Activated T-helper 1 cell treated with anti-CD3 and anti-CD28 coated beads, Interleukin-12 subunit alpha, Interleukin-12 subunit beta, Interleukin-2, Interleukin-4 antibody, amounts not matched to agents 30 ng/mL and 10 ng/mL and 1 ng/mL, durations not matched to agents 14 hours and 24 hours and 36 hours (primary cell): ENCODE results near the gene ZNF354C. TPM values are rescaled to one million over a fixed set of nuclear protein-coding genes. Genes with fewer than 3 reads are reported as not detected.

Experiments
- DNase-seq: peaks from one replicate; pipeline ENCODE4 v3.0.0; 2021; ENCODE audit warnings: low spot score
- H3K27ac Mint-ChIP-seq: one replicate; pipeline ENCODE4 v1.8.0; 2021; ENCODE audit warnings: mild to moderate bottlenecking, mixed read lengths
- H3K27me3 Mint-ChIP-seq: one replicate; pipeline ENCODE4 v1.8.0; 2022; ENCODE audit warnings: mild to moderate bottlenecking, moderate library complexity, mixed read lengths; ENCODE audit not compliant: insufficient read depth
- H3K36me3 Mint-ChIP-seq: one replicate; pipeline ENCODE4 v1.8.0; 2021; ENCODE audit warnings: low read depth, mixed read lengths
- H3K4me1 Mint-ChIP-seq: one replicate; pipeline ENCODE4 v1.8.0; 2021; ENCODE audit warnings: low read depth, mixed read lengths
- H3K4me3 Mint-ChIP-seq: one replicate; pipeline ENCODE4 v1.8.0; 2021; ENCODE audit warnings: mild to moderate bottlenecking, moderate library complexity, mixed read lengths
- H3K9me3 Mint-ChIP-seq: one replicate; pipeline ENCODE4 v1.8.0; 2021; ENCODE audit warnings: mixed read lengths
- intact Hi-C: fragments of 100-400 bp; cut with micrococcal nuclease; formaldehyde crosslinking; loops from one replicate; pipeline ENCODE4 v1.15.1; 2024
- total RNA-seq: library from RNA; stranded (reverse); gene quantifications from 2 replicates; pipeline ENCODE4 v1.2.3, GENCODE V29; 2022

Gene ZNF354C
- total RNA-seq, 1 donor from 2014 or later = 4.1 TPM

DNA sequence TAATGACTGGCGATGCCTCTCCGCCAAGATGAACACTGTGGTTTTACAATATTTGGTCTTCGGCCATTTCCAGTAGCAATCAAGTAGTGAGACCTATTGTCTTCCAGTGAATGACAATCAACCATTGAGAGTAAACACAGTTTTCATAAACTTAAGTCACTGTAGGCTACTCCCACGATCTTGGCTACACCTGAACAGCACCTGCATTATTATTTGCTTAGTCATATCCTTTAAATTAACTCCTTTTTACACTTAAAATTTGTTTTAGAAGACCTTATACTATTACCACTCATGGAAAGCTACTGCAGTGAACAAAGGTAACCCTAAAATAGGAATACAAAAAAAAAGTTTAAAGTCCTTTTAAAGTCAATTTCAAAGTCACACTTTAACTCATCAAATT lies 58.2 kb downstream of the ZNF354C start:
- no peak overlapping the region for H3K4me3 Mint-ChIP-seq
- no peak overlapping the region for H3K27ac Mint-ChIP-seq
- peaks cover 32% of the 10 kb centered on the region for H3K9me3 Mint-ChIP-seq
- intact Hi-C loops = no loop called here
- no peaks in the 10 kb centered on the region for H3K27me3 Mint-ChIP-seq
- DNase-seq = no peak
- H3K36me3 Mint-ChIP-seq = peaks cover 3% of the 10 kb centered on the region
- H3K4me1 Mint-ChIP-seq = no peaks in the 10 kb centered on the region

DNA sequence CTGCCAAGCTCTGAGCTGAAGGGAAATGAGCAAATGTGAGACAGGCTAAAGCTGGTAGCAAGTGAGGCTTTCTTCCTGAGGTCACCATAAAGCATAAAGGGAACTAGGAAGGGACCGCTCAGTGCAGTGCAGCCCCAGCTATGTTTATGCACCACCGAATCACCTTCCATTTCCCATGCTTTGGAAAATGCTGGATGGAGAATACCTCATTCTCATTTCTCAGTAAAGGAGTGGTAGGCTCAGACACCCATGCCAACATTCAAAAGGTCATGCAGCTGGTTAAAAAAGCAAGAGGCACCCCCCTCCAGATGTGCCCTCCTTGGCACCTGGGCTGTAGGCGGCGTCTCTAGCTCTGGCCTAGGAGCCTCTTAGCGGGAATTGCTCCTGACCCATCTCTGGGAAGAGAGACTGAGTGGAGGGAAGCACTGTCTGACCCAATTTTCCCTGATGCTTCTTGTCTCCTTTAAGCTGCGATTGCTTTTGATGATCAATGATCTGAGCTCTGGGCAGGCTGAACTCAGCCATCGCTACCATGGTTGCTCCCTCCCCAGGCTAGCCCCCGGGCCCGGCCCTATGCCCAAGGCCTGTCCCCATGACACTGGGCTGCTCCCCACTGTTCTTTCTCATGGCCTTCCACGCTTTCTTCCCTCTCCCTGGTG lies 58.7 kb downstream of the ZNF354C start:
- no peak overlapping the region for H3K27ac Mint-ChIP-seq
- no peaks in the 10 kb centered on the region for H3K4me1 Mint-ChIP-seq
- intact Hi-C loops = no loop called here
- no peak for DNase-seq
- no peaks in the 10 kb centered on the region for H3K27me3 Mint-ChIP-seq
- H3K36me3 Mint-ChIP-seq = peaks cover 3% of the 10 kb centered on the region
- peaks cover 27% of the 10 kb centered on the region for H3K9me3 Mint-ChIP-seq
- H3K4me3 Mint-ChIP-seq = no peak overlapping the region

DNA sequence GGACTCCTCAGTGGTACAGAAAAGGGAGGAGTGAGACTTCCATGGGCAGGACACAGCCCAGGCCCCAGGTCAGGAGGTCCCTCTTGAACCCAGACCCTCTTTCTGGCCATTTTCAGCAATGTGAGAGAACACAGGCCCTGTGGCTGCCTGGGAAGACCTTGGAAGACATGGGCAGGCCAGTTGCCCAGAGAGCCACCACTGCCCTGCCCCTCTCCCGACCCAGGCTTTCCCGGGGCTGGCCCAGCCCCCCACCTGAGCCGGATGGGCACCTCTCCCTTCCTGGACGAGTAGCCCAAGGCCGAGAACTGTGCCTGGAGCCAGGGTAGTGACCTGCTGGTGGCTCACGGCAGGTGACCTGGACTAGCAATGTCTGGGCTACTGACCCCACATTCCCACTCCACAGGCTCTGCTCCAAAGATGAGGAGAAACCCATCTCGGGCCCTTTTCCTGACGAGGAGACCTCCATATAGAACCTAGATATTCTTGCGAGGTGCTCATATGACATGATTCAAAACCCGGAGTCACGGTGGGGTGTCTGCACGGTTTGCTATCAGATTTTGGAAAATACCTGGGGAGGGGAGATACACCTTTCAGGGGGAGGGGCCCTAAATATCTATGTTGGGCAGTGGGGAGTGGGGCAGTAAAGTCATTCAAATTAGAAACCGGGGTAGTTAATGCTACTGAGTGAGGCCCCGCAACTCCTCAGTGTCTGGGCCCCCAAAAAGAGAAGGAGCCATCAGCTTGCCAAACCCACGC lies 59.4 kb downstream of the ZNF354C start:
- intact Hi-C loops = no loop called here
- DNase-seq = no peak
- no peaks in the 10 kb centered on the region for H3K4me1 Mint-ChIP-seq
- peaks cover 3% of the 10 kb centered on the region for H3K36me3 Mint-ChIP-seq
- H3K27ac Mint-ChIP-seq = no peak overlapping the region
- no peak overlapping the region for H3K4me3 Mint-ChIP-seq
- H3K27me3 Mint-ChIP-seq = no peaks in the 10 kb centered on the region
- H3K9me3 Mint-ChIP-seq = peaks cover 25% of the 10 kb centered on the region

DNA sequence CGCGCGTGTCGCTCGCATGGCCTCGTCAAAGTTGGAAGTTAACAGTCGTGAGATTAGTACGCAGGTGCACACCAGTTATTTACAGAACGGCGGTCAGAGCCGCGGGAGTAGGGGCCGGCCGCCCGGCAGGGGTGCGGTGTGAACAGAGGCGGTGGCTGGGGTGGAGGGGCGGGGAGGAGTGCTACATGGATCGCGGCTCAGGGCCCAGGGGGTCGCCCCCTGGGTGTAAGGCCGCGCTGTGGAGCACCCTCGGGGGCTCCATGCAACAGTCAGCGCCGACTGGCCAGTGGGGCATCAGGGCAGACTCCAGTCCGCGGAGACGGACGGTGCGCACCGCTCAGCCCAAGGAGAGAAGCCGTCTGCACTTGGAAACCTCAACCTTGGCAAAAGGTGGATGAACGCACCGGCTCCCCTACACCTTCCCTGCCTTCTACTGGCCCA lies 60.3 kb downstream of the ZNF354C start:
- no peak overlapping the region for H3K4me3 Mint-ChIP-seq
- intact Hi-C loops = no loop called here

DNA sequence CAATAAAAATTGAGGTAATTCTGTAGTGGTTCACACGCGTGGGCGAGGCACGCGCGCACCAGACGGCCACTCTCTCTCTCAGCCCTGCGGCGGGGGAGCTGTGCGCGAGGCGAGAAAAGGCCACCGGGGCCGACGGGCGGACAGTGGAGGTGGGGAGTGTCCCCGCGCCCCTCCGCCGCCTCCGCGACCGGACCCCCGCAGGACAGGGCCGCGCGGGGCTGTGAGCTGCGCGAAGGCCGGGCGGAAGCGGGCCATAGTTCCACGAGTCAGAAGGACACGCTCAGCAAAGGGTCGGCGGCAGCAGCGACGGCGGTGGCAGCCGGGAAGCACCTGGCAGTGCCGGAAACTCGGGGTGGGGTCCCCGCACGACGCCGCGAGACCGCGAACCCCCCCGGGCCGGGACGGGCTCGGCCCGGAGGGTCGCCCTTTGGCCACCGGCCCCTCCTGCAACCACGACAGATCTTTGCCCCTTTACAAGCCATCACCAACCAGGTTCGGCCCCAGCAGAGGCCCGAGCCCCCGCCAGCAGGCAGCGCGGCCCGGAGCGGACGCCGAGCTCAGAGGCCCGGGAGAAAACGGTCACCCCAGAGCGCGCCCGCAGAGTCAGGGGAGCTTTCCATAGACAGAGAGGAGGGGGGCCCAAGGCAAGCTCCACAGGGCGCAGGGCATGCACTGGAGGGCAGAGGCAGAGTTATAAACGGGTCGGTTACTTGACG lies 60.9 kb downstream of the ZNF354C start:
- H3K36me3 Mint-ChIP-seq = peaks cover 3% of the 10 kb centered on the region
- intact Hi-C loops = no loop called here
- no peak overlapping the region for H3K4me3 Mint-ChIP-seq
- no peak overlapping the region for H3K27ac Mint-ChIP-seq
- DNase-seq = no peak
- H3K27me3 Mint-ChIP-seq = no peaks in the 10 kb centered on the region
- no peaks in the 10 kb centered on the region for H3K4me1 Mint-ChIP-seq
- H3K9me3 Mint-ChIP-seq = peaks cover 14% of the 10 kb centered on the region

More for the DNA sequence above, 60.3 kb downstream of the ZNF354C start:
- H3K27ac Mint-ChIP-seq = no peak overlapping the region
- no peaks in the 10 kb centered on the region for H3K27me3 Mint-ChIP-seq
- H3K4me1 Mint-ChIP-seq = no peaks in the 10 kb centered on the region
- peaks cover 17% of the 10 kb centered on the region for H3K9me3 Mint-ChIP-seq
- DNase-seq = no peak
- peaks cover 3% of the 10 kb centered on the region for H3K36me3 Mint-ChIP-seq

DNA sequence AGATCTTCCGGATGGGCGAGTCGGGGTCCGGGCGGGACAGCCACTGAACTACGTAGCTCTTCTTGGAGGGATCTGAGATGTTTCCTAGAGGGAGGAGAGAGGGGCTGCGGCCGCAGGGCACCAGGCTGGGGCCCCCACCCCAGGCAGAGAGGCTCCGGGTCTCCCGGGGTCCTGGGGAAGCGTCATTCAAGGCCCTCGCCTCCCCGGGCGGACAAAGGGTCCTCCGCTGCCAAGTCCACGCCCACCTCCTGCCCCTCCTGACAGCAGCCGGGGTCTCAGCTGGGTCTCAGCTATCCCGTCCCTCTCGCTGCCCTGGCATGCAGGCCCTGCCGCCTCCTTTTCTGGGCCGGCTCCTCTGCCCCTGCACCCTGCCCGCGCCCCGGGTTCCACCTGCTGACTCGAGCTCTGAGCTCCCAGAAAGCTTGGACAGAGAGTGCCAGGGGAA lies 61.5 kb downstream of the ZNF354C start:
- no peak for DNase-seq
- intact Hi-C loops = no loop called here
- H3K36me3 Mint-ChIP-seq = peaks cover 3% of the 10 kb centered on the region
- H3K27me3 Mint-ChIP-seq = no peaks in the 10 kb centered on the region
- no peak overlapping the region for H3K27ac Mint-ChIP-seq
- H3K4me1 Mint-ChIP-seq = no peaks in the 10 kb centered on the region
- H3K9me3 Mint-ChIP-seq = peaks cover 8% of the 10 kb centered on the region
- H3K4me3 Mint-ChIP-seq = no peak overlapping the region

DNA sequence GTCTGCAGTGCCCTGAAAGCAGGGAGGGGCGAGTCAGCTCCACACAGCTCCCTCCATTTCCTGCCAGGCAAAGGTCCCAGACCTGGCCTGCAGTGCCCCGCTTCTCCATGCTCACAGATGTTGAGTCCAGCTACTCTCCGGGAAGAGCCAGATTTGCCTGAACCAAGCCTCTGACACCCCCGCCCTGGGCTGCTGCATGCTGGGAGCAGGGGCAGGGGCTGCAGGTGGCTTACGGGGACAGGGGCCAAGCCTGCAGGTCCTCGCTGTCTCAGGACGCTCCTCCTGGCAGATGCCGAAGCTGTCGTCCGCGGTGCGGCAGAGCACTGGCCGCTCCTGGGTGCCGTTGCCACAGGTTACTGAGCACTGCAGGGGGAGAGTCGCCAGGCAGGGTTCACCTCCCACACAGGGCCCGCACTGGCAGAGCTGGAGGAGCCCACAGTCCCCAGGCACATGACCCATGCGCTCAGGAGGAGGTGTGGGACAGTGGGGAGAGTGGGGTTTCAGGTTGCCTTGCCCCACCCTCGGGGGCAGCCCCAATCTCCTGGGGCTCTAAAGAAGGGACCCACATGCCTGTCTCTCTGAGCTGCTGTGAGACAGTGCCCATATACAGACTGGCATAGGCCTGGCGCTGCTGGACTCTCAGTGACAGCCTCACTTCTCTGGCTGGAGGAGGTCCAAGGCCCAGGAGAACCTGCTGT lies 62.4 kb downstream of the ZNF354C start:
- Mint-ChIP-seq H3K4me1 (no peaks in the 10 kb centered on the region), H3K36me3 (peaks cover 3% of the 10 kb centered on the region), H3K27ac (no peak overlapping the region), H3K27me3 (no peaks in the 10 kb centered on the region), H3K4me3 (no peak overlapping the region), H3K9me3 (peaks cover 7% of the 10 kb centered on the region)
- intact Hi-C loops = no loop called here
- DNase-seq = no peak

DNA sequence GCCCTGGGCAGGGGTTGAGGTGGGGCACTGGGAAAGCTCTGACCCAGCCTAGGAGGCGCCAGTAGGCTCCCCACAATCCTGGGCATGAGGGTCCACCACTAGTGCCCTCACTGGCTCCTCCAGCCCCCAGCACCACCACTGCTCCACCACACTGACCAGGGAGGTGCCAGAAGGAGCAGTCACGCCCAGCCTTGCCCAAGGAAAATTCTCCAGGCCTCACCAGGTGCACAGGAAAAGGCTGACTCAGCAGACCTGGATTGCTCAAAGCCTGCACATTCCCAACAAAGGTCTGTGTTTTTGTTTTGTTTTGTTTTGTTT lies 62.9 kb downstream of the ZNF354C start:
- H3K4me3 Mint-ChIP-seq = no peak overlapping the region
- no peak for DNase-seq
- H3K27me3 Mint-ChIP-seq = no peaks in the 10 kb centered on the region
- H3K9me3 Mint-ChIP-seq = peaks cover 11% of the 10 kb centered on the region
- intact Hi-C loops = no loop called here
- H3K27ac Mint-ChIP-seq = no peak overlapping the region
- H3K36me3 Mint-ChIP-seq = peaks cover 3% of the 10 kb centered on the region
- no peaks in the 10 kb centered on the region for H3K4me1 Mint-ChIP-seq

DNA sequence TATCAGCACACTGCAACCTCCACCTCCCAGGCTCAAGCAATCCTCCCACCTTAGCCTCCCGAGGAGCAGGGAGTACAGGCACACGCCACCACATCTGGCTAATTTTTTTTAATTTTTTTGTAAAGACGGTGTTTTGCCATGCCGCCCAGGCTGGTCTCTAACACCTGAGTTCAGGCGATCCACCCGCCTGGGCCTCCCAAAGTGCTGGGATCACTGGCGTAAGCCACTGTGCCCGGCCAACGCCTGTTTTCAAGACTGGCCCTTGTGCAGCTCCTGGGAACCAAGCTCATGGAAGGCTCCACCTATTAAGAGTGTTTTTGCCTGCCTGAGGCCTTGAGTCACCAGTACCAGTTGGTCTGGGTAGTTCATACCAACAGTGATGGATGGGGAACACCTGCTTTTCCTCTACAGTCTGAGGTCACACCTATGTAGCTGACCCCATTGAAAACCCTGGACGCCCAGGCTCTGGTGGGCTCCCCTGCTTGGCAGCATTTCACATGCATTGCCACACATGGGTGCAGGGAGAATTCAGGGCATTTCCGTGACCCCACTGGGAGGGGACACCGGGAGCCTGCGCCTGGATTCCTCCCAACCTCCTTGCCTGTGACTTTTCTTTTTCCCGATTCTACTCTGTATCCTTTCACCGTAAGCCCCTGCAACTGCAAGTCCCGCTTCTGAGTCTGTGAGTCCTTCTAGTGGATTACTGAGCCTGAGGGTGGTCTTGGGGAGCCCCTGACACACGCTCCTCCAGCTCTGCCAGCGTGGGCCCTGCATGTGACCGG lies 63.5 kb downstream of the ZNF354C start:
- Mint-ChIP-seq H3K27ac (no peak overlapping the region), H3K27me3 (no peaks in the 10 kb centered on the region), H3K4me1 (no peaks in the 10 kb centered on the region), H3K9me3 (peaks cover 12% of the 10 kb centered on the region), H3K36me3 (peaks cover 3% of the 10 kb centered on the region), H3K4me3 (no peak overlapping the region)
- DNase-seq = no peak
- intact Hi-C loops = no loop called here

DNA sequence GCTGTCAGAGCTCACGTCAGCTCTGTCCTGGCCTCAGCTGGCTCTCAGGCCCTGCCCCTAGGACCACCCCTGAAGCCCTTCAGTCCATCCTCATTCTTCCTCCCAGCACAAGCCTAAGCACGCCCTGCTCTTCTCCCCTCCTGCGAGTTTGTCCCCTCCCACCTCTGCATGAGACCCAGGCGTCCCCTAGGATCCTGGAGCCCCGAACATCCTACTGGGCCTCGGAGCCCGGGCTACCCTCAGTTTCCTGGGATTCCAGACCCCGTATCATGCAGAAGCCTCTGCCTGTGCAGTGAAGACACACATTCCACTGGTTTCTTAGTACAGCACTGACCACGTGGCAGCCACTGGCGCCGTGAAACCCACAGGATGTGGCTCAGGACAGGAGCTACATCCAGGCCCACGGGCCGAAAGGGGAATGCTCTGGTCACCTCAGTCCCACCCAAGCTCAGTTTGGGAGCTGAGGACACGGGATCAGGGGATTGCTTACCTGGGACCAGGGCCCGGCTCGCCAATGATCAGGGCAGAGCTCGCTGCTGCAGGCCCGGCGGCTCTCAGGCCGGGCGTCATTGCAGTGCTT lies 64.2 kb downstream of the ZNF354C start:
- DNase-seq = no peak
- Mint-ChIP-seq H3K27me3 (no peaks in the 10 kb centered on the region), H3K9me3 (peaks cover 12% of the 10 kb centered on the region), H3K4me1 (no peaks in the 10 kb centered on the region), H3K4me3 (no peak overlapping the region), H3K27ac (no peak overlapping the region), H3K36me3 (peaks cover 3% of the 10 kb centered on the region)
- intact Hi-C loops = no loop called here

DNA sequence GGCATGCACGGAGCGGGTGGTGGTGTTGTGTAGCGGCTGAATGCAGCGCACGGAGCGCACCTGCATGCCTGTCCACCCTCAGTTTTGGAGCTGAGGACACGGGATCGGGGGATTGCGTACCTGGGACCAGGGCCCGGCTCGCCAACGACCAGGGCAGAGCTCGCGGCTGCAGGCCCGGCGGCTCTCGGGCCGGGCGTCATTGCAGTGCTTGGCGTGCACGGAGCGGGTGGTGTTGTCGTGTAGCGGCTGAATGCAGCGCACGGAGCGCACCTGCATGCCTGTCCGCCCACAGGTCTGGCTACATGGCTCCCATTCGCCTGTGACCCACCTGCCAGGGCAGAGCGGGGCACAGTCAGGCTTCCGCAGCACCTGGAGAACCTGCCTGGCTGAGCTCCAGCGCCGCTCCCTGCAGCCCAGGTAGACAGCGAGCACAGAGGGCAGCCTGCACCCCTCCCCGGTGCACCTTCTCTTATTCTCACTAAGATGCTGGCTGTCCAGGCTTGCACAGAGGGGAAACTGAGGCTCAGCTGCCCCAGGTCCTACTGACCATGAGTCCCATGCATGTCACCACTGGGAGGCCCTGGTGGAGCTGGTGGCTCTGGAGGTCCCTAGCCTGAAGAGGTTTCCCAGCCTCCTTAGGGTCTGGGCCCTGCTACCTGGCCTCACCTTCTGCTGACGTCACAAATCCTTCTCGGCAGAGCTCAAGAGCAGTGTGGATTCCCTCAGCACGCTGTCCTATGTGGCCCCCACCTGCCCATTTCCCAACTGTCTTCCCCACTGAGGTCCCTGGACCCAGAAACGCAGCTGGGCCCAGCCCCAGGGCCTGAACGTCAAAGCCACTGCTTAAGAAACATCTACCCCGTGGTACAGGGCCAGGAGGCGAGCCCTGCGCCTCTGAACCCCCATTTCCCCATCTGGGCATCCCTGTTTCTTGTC lies 64.9 kb downstream of the ZNF354C start:
- no peak for DNase-seq
- no peak overlapping the region for H3K4me3 Mint-ChIP-seq
- no peaks in the 10 kb centered on the region for H3K27me3 Mint-ChIP-seq
- H3K27ac Mint-ChIP-seq = no peak overlapping the region
- intact Hi-C loops = no loop called here
- H3K4me1 Mint-ChIP-seq = no peaks in the 10 kb centered on the region
- H3K36me3 Mint-ChIP-seq = peaks cover 2% of the 10 kb centered on the region
- H3K9me3 Mint-ChIP-seq = peaks cover 8% of the 10 kb centered on the region
